Tibial nerve (tissue), 4 donors: ENCODE data around the gene ALK. TPM values are rescaled to one million over a fixed set of nuclear protein-coding genes. Genes with fewer than 3 reads are reported as not detected.

ENCODE experiments used
- DNase-seq, 2 donors: peaks; one replicate each; pipeline ENCODE4 v3.0.0-alpha.2; 2019; ENCODE audit warnings: low spot score in 2 of 2
- H3K27ac ChIP-seq, 4 donors: fragments of 200-600 bp; sonication (generic) in 3 of 4; one replicate each; pipeline ENCODE4 v1.5.1; 2017 to 2019; ENCODE audit warnings: mild to moderate bottlenecking in 1 of 4
- H3K27me3 ChIP-seq, 2 donors: fragments of 200-600 bp; sonication (generic) in 1 of 2; one replicate each; pipeline versions ENCODE4 v1.5.1 to v1.6.0; 2017 to 2019
- H3K36me3 ChIP-seq, 3 donors: fragments of 200-600 bp; sonication (generic); one replicate each; pipeline ENCODE4 v1.5.1; 2018 to 2019
- H3K4me1 ChIP-seq, 4 donors: fragments of 200-600 bp; sonication (generic) in 3 of 4; one replicate each; pipeline ENCODE4 v1.5.1; 2017 to 2019
- H3K4me3 ChIP-seq, 4 donors: fragments of 200-600 bp; sonication (generic) in 3 of 4; one replicate each; pipeline ENCODE4 v1.5.1; 2017 to 2019; ENCODE audit warnings: mild to moderate bottlenecking in 1 of 4, moderate library complexity in 1 of 4
- H3K9me3 ChIP-seq, 4 donors: fragments of 200-600 bp; sonication (generic) in 3 of 4; one replicate each; pipeline ENCODE4 v1.5.1; 2017 to 2019
- EP300 ChIP-seq, 2 donors: sonication (generic); formaldehyde crosslinking; IDR thresholded peaks; one replicate each; pipeline ENCODE4 v1.6.1; 2017; ENCODE audit warnings: antibody characterized with exemption in 2 of 2, mild to moderate bottlenecking in 1 of 2
- POLR2A ChIP-seq, 2 donors: fragments of 450-650 bp; IDR thresholded peaks; one replicate each; pipeline ENCODE4 v1.6.1; 2017; ENCODE audit warnings: antibody characterized with exemption in 2 of 2, mild to moderate bottlenecking in 2 of 2, moderate library complexity in 2 of 2
- WGBS, 2 donors: methylation state at CpG; one replicate each; pipeline ENCODE4 v1.1.5; 2018; 5-methylcytosine and 5-hydroxymethylcytosine counted together
- total RNA-seq, 4 donors: library from RNA; depleted of rRNA; stranded (reverse); fragments of >200 nt; gene quantifications; one replicate each; pipeline ENCODE4 v1.1.0, GENCODE V29; 2016
- TF ChIP-seq, protein P1 (sequence below), 5 experiments: fragments of 200-600 bp in 3 of 5; fragments of 450-650 bp in 2 of 5; sonication (generic) in 3 of 5; IDR thresholded peaks; one replicate each; pipeline ENCODE4 v1.5.1; 2016 to 2019; ENCODE audit warnings: antibody characterized with exemption in 5 of 5, mild to moderate bottlenecking in 3 of 5, moderate library complexity in 2 of 5

ALK gene
- total RNA-seq, 4 donors from 2014 or later: 0.39 to 4.8 (median 0.66) TPM

DNA sequence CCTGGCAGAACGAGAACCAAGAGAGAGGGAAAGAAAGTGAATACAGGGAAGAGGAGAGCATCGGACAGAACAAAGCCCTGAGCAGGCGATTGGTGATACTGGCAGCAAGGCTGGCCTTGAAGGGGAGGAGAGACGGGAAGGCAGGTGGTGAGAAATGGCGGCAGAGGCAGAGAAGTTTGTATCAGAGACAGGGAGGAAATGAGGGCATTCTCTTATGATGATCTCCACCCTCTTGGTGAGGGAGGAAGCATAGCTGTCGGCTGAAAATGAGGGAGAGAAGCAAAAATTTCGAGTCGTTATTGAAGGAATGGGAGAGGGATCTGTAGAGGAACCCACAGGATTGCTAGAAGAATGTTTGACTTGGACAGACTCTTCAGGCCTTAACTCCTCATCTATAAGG, 725.6 kb downstream of the ALK start:
- Histone ChIP-seq H3K4me3 (no peak overlapping the region), H3K9me3 (no peaks in the 10 kb centered on the region), H3K27me3 (no peaks in the 10 kb centered on the region), H3K27ac (no peak overlapping the region), H3K4me1 (peaks cover 0 to 4% (median 0%) of the 10 kb centered on the region in 4 donors), H3K36me3 (peaks cover 0 to 8% (median 0%) of the 10 kb centered on the region in 3 donors)
- WGBS, 2 donors: 80 to 81% methylated on average over 8 of the region's 8 CpGs
- TF ChIP-seq POLR2A (IDR thresholded peaks at IDR 0.05) (no peak), EP300 (IDR thresholded peaks at IDR 0.05) (no peak)
- TF ChIP-seq, protein P1, sequence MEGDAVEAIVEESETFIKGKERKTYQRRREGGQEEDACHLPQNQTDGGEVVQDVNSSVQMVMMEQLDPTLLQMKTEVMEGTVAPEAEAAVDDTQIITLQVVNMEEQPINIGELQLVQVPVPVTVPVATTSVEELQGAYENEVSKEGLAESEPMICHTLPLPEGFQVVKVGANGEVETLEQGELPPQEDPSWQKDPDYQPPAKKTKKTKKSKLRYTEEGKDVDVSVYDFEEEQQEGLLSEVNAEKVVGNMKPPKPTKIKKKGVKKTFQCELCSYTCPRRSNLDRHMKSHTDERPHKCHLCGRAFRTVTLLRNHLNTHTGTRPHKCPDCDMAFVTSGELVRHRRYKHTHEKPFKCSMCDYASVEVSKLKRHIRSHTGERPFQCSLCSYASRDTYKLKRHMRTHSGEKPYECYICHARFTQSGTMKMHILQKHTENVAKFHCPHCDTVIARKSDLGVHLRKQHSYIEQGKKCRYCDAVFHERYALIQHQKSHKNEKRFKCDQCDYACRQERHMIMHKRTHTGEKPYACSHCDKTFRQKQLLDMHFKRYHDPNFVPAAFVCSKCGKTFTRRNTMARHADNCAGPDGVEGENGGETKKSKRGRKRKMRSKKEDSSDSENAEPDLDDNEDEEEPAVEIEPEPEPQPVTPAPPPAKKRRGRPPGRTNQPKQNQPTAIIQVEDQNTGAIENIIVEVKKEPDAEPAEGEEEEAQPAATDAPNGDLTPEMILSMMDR (IDR thresholded peaks at IDR 0.05): no peak
- no peak for DNase-seq

DNA sequence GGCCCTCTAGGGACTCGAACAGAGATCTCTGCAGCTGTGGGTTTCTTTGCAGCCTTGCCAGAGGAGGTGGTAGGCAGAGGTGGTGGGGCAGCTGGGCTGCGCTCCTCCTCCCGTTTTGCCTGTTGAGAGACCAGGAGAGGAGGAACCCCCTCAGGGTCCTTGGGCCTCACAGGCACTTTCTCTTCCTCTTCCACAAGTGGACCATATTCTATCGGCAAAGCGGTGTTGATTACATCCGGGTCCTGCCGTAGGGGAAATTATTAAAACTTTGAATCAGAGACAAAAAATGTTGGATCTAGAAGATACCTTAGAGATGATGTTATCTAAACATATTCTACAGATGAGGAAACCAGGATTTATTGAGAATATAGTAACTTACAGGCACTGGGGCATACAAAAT, 727.7 kb downstream of the ALK start:
- H3K4me1 ChIP-seq: peaks cover 0 to 4% (median 0%) of the 10 kb centered on the region in 4 donors

DNA sequence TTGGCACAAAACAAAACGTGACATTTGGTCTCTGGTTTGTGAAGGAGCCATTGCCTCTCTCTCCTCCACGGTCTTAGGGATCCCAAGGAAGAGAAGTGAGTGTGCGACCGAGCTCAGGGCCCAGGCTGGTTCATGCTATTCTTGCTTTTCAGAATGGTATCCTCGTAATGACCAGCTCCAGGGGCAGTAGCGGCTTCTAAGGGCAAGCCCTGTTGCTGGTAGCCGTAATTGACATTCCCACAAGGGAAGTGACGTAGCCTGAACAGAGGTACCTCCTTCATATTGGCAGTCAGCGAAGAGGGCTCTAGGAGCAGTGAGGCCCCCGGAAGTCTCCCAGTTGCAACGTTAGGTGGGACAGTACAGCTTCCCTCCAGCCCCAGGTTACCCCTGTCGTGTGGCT, 728.3 kb downstream of the ALK start:
- H3K9me3 ChIP-seq: no peaks in the 10 kb centered on the region
- 87 to 91% methylated on average over 12 of the region's 12 CpGs for WGBS, 2 donors
- H3K4me3 ChIP-seq: no peak overlapping the region
- peaks cover 0 to 4% (median 0%) of the 10 kb centered on the region in 4 donors for H3K4me1 ChIP-seq
- no peak for DNase-seq
- no peaks in the 10 kb centered on the region for H3K27me3 ChIP-seq
- H3K27ac ChIP-seq: no peak overlapping the region
- peaks cover 0 to 13% (median 0%) of the 10 kb centered on the region in 3 donors for H3K36me3 ChIP-seq
- TF ChIP-seq EP300 (IDR thresholded peaks at IDR 0.05): no peak

More for the DNA sequence above, 727.7 kb downstream of the ALK start:
- Histone ChIP-seq H3K4me3 (no peak overlapping the region), H3K27ac (no peak overlapping the region), H3K27me3 (no peaks in the 10 kb centered on the region), H3K36me3 (peaks cover 0 to 13% (median 0%) of the 10 kb centered on the region in 3 donors), H3K9me3 (no peaks in the 10 kb centered on the region)
- 80 to 92% methylated on average over 7 of the region's 7 CpGs for WGBS, 2 donors
- TF ChIP-seq, protein P1 (IDR thresholded peaks at IDR 0.05): no peak
- no peak for TF ChIP-seq POLR2A (IDR thresholded peaks at IDR 0.05)
- TF ChIP-seq EP300 (IDR thresholded peaks at IDR 0.05): no peak
- DNase-seq: no peak

DNA sequence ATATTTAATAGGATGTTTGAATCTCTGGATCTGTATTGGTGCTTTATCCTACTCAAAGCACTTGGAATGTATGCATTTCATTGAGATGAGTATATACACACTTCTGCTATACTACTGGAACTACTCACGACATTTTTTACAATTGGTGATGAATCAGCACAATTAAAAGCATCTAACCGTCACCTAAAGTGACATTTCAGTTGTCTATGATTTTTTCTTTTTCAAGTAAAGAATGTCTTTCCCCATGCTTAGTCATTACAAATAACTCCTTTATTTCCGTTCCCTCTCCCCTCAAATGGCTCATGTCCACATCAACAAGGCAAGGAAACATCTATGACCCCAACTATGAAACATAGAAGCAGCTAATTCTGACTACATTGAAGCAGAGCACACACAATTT, 728.9 kb downstream of the ALK start:
- TF ChIP-seq, protein P1 (IDR thresholded peaks at IDR 0.05): no peak
- TF ChIP-seq EP300 (IDR thresholded peaks at IDR 0.05) (no peak), POLR2A (IDR thresholded peaks at IDR 0.05) (no peak)
- Histone ChIP-seq H3K27ac (no peak overlapping the region), H3K4me1 (peaks cover 0 to 4% (median 0%) of the 10 kb centered on the region in 4 donors), H3K9me3 (no peaks in the 10 kb centered on the region), H3K36me3 (peaks cover 0 to 13% (median 0%) of the 10 kb centered on the region in 3 donors), H3K4me3 (no peak overlapping the region), H3K27me3 (no peaks in the 10 kb centered on the region)
- 39 to 54% methylated on average over 3 of the region's 3 CpGs for WGBS, 2 donors
- DNase-seq: no peak

DNA sequence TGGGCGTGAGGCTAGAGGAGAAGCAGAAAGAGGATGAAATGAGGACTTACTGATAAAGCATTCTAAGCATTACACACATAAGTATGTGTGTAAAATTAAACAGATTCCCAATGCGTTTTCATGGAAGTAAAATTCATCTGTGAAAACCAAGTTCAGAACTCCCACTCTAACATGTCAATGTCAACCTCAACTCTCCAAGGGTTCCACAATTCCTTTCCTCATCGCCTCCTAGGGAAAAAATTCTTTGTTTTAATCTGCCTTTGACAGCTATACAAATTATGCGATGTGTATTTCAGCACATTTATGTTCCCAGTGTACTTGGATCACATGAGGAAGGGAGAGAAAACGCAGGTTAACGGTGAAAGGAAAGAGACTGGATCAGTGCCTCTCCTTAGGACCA, 729.6 kb downstream of the ALK start:
- Histone ChIP-seq H3K36me3 (peaks cover 0 to 19% (median 0%) of the 10 kb centered on the region in 3 donors), H3K9me3 (no peaks in the 10 kb centered on the region), H3K27ac (no peak overlapping the region), H3K27me3 (no peaks in the 10 kb centered on the region), H3K4me1 (peaks cover 0 to 4% (median 0%) of the 10 kb centered on the region in 4 donors), H3K4me3 (no peak overlapping the region)
- TF ChIP-seq, protein P1 (IDR thresholded peaks at IDR 0.05): no peak
- TF ChIP-seq EP300 (IDR thresholded peaks at IDR 0.05): no peak
- no peak for TF ChIP-seq POLR2A (IDR thresholded peaks at IDR 0.05)
- WGBS, 2 donors: 92% methylated on average over 6 of the region's 6 CpGs
- no peak for DNase-seq

- H3K36me3 ChIP-seq: peaks cover 0 to 28% (median 0%) of the 10 kb centered on the region in 3 donors
- TF ChIP-seq, protein P1 (IDR thresholded peaks at IDR 0.05): no peak
- no peak for TF ChIP-seq EP300 (IDR thresholded peaks at IDR 0.05)
- TF ChIP-seq POLR2A (IDR thresholded peaks at IDR 0.05): no peak
- no peak for DNase-seq
- H3K9me3 ChIP-seq: no peaks in the 10 kb centered on the region
- no peaks in the 10 kb centered on the region for H3K27me3 ChIP-seq
- H3K4me3 ChIP-seq: no peak overlapping the region
- 92 to 93% methylated on average over 5 of the region's 5 CpGs for WGBS, 2 donors
- no peaks in the 10 kb centered on the region for H3K4me1 ChIP-seq
- H3K27ac ChIP-seq: no peak overlapping the region
Observed at GRCh38 chr2:29189052-29189451, 732.3 kb downstream of the ALK start.
